Left ventricle myocardium inferior (tissue), 1 donor: ENCODE measurements around the gene CHRM4. TPM values are rescaled to one million over a fixed set of nuclear protein-coding genes. Genes with fewer than 3 reads are reported as not detected.

ENCODE experiments used
- DNase-seq: peaks from one replicate; pipeline ENCODE4 v3.0.0-alpha.2; 2020
- H3K27ac ChIP-seq: fragments of 200-600 bp; replicated peaks from 2 replicates; pipeline ENCODE4 v1.8.0; 2021
- H3K27me3 ChIP-seq: fragments of 200-600 bp; 2 replicates; pipeline ENCODE4 v1.8.0; 2021; ENCODE audit warnings: low read depth
- H3K36me3 ChIP-seq: fragments of 200-600 bp; 2 replicates; pipeline ENCODE4 v1.8.0; 2021
- H3K4me1 ChIP-seq: fragments of 200-600 bp; 2 replicates; pipeline ENCODE4 v1.8.0; 2021
- H3K4me3 ChIP-seq: fragments of 200-600 bp; 2 replicates; pipeline ENCODE4 v1.8.0; 2021; ENCODE audit warnings: mild to moderate bottlenecking, moderate library complexity
- H3K9me3 ChIP-seq: fragments of 200-600 bp; replicated peaks from 2 replicates; pipeline ENCODE4 v1.8.0; 2021
- CTCF ChIP-seq: fragments of 200-600 bp; IDR thresholded peaks from 2 replicates; pipeline ENCODE4 v1.8.0; 2021; ENCODE audit warnings: antibody characterized with exemption, mild to moderate bottlenecking, borderline replicate concordance
- intact Hi-C: fragments of 100-400 bp; cut with micrococcal nuclease; formaldehyde crosslinking; loops from one replicate; pipeline ENCODE4 v1.11.0; 2022
- total RNA-seq: library from RNA; stranded (reverse); fragmentation: NEBNext Ultra II Directional; extraction: Animal tissue kit (Norgen Biotek cat#: 25700); gene quantifications from one replicate; pipeline ENCODE4 v1.2.1, GENCODE V29; 2021
- donor health status: DM: no; HTN: yes; CAD: no; lungs with severe emphysema.

CHRM4 gene
- total RNA-seq, 1 donor from 2014 or later, result not detected

- H3K36me3 ChIP-seq, result peaks cover 67% of the 10 kb centered on the region
- peaks cover 15% of the 10 kb centered on the region for H3K4me1 ChIP-seq
- DNase-seq, result no peak
- no peak overlapping the region for H3K4me3 ChIP-seq
- no peak overlapping the region for H3K27ac ChIP-seq
- intact Hi-C loops, result no loop called here
- no peaks in the 10 kb centered on the region for H3K27me3 ChIP-seq
- no peaks in the 10 kb centered on the region for H3K9me3 ChIP-seq
- no peak for TF ChIP-seq CTCF
Measured at GRCh38 chr11:46431211-46431610, 39.6 kb upstream of the CHRM4 start.

GRCh38 chr11:46429717-46430116 lies 38.1 kb upstream of the CHRM4 start:
- Histone ChIP-seq H3K4me3 (no peak overlapping the region), H3K4me1 (no peaks in the 10 kb centered on the region), H3K27me3 (no peaks in the 10 kb centered on the region), H3K27ac (no peak overlapping the region), H3K9me3 (no peaks in the 10 kb centered on the region), H3K36me3 (peaks cover 67% of the 10 kb centered on the region)
- TF ChIP-seq CTCF, result no peak
- intact Hi-C loops, result no loop called here
- DNase-seq, result no peak

GRCh38 chr11:46427364-46427763 lies 35.8 kb upstream of the CHRM4 start:
- intact Hi-C loops, result no loop called here

GRCh38 chr11:46426233-46426991 lies 34.8 kb upstream of the CHRM4 start:
- no peaks in the 10 kb centered on the region for H3K9me3 ChIP-seq
- no peak for DNase-seq

More at GRCh38 chr11:46427364-46427763, 35.8 kb upstream of the CHRM4 start:
- H3K27me3 ChIP-seq, result no peaks in the 10 kb centered on the region
- TF ChIP-seq CTCF, result no peak
- H3K4me1 ChIP-seq, result no peaks in the 10 kb centered on the region
- DNase-seq, result no peak
- H3K27ac ChIP-seq, result no peak overlapping the region
- no peaks in the 10 kb centered on the region for H3K9me3 ChIP-seq
- peaks cover 57% of the 10 kb centered on the region for H3K36me3 ChIP-seq
- H3K4me3 ChIP-seq, result no peak overlapping the region

GRCh38 chr11:46422588-46422987 lies 31.0 kb upstream of the CHRM4 start:
- H3K27ac ChIP-seq, result no peak overlapping the region
- H3K9me3 ChIP-seq, result no peaks in the 10 kb centered on the region
- DNase-seq, result no peak
- peaks cover 49% of the 10 kb centered on the region for H3K36me3 ChIP-seq
- TF ChIP-seq CTCF, result no peak
- H3K4me3 ChIP-seq, result no peak overlapping the region
- peaks cover 6% of the 10 kb centered on the region for H3K4me1 ChIP-seq
- no peaks in the 10 kb centered on the region for H3K27me3 ChIP-seq
- intact Hi-C loops, result no loop called here

More at GRCh38 chr11:46426233-46426991, 34.8 kb upstream of the CHRM4 start:
- H3K4me1 ChIP-seq, result peaks cover 1% of the 10 kb centered on the region
- H3K27me3 ChIP-seq, result no peaks in the 10 kb centered on the region
- intact Hi-C loops, result no loop called here
- H3K27ac ChIP-seq, result no peak overlapping the region
- H3K4me3 ChIP-seq, result no peak overlapping the region
- no peak for TF ChIP-seq CTCF
- peaks cover 57% of the 10 kb centered on the region for H3K36me3 ChIP-seq
